GM10266 (cell line): ENCODE data around the gene DYRK1A.

ENCODE experiments used
- DNase-seq: peaks from one replicate; pipeline ENCODE4 v3.0.0; 2012; ENCODE audit errors: extremely low spot score
- TF ChIP-seq, protein P1 (sequence below): IDR thresholded peaks from 2 replicates; pipeline ENCODE4 v1.5.1; 2012; ENCODE audit warnings: mild to moderate bottlenecking, low read depth; ENCODE audit not compliant: control insufficient read depth, insufficient read depth; ENCODE audit errors: missing control alignments

The DYRK1A gene

DNA sequence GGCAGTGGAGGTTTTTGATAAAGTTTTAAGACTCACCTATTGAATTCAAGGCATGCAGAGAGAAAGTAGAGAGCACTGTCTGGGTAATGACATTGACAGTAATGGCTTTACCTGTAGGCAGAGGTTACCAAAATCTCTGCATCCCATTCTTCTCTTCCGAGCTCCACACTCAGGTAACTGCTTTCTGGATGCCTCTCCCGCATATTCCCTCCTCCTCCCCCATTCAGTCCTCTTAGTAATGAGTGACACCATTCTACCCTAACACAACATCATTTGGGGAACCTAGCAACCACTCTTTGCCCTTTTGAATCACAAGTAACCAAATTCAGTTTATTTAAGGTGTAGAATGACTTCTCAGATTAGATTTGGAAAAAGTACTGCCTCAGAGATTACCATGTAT is 56.5 kb downstream of the DYRK1A start:
- TF ChIP-seq, protein P1, sequence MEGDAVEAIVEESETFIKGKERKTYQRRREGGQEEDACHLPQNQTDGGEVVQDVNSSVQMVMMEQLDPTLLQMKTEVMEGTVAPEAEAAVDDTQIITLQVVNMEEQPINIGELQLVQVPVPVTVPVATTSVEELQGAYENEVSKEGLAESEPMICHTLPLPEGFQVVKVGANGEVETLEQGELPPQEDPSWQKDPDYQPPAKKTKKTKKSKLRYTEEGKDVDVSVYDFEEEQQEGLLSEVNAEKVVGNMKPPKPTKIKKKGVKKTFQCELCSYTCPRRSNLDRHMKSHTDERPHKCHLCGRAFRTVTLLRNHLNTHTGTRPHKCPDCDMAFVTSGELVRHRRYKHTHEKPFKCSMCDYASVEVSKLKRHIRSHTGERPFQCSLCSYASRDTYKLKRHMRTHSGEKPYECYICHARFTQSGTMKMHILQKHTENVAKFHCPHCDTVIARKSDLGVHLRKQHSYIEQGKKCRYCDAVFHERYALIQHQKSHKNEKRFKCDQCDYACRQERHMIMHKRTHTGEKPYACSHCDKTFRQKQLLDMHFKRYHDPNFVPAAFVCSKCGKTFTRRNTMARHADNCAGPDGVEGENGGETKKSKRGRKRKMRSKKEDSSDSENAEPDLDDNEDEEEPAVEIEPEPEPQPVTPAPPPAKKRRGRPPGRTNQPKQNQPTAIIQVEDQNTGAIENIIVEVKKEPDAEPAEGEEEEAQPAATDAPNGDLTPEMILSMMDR, result no peak
- DNase-seq, result no peak

DNA sequence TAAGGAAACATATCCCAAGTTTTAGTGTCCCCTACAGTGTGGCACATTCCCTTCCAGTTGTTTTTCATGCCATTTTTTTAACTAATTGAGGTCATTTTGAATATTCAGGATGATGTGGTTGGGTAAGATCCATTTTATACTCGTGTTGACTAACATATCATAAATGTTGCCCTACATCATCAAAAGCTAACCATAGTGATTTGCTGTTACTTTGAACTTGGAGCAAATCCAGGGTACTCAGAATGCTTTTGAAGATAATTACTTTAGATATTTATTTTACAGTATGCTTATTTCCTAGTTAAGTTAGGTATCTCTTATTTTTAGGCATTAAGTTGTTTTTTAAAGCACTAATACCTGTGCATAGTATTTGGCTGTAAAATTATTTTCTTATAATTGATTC is 57.8 kb downstream of the DYRK1A start:
- TF ChIP-seq, protein P1, result no peak
- no peak for DNase-seq

DNA sequence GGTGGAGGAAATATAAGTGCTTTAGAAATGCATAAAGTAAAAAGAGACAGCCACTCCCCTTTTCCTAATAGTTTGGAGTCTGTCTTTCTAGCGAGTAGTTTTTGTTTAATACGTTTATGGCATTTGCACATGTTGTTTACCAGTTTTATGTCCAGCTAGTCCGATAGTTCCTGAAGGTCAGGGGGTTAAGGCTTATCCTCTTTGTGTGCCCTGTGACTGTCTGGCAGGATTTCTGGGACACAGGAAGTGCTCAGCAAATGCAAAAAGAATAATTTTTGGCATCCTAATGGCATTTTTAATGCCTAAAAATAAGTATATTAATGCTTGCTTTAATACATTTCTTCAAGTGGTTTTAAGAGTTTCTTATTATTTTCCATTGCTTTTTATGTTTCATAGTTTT is 58.4 kb downstream of the DYRK1A start:
- TF ChIP-seq, protein P1, result no peak
- DNase-seq, result no peak

DNA sequence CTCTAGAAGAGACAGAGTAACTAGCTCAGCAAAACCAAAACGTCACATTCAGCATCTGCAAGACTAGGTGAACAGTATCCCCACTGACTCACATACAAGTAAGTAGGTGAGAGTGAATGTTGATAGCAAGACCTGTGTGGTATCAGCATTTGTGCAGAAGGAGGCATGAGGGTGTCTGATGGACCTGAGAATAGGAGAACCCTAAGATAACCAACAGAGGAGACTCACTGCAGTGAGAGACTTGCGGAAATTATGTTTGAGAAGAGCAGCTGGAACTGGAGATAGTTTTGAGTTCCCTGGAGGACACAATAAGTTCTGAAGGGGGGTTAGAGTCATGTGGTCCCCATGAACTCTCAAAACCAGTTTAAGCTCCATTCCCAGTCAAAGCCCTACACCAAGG is 59.1 kb downstream of the DYRK1A start:
- DNase-seq, result no peak
- TF ChIP-seq, protein P1, result no peak

DNA sequence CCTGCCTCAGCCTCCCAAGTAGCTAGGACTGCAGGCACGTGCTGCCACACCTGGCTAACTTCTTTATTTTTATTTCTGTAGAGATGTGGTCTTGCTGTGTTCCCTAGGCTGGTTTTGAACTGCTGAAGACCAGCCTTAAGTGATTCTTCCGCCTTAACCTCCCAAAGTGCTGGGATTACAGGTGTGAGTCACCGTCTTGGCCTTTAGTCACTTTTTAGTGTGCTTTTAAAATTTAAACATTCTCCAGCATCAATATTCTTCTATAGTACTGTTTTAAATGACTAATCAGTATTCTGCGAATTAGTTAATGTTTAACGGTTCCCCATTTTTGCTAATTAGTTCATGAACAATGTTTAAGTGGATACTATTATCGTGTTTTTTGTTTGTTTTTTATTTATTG is 60.6 kb downstream of the DYRK1A start:
- TF ChIP-seq, protein P1, result no peak
- no peak for DNase-seq

DNA sequence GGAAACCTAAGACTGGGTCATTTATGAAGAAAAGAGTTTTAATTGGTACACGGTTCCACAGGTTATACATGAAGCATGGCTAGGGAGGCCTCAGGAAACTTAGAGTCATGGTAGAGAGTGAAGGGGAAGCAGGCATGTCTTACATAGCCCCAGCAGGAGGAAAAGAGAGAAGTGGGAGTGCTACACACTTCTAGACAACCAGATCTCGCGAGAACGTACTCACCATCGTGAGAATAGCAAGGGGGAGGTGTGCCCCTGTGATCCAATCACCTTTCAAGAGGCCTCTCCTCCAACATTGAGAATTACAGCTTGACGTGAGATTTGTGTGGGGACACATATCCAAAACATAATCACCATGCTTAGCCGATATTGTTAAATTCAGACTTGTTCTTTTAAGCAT is 62.8 kb downstream of the DYRK1A start:
- no peak for DNase-seq
- TF ChIP-seq, protein P1, result no peak

DNA sequence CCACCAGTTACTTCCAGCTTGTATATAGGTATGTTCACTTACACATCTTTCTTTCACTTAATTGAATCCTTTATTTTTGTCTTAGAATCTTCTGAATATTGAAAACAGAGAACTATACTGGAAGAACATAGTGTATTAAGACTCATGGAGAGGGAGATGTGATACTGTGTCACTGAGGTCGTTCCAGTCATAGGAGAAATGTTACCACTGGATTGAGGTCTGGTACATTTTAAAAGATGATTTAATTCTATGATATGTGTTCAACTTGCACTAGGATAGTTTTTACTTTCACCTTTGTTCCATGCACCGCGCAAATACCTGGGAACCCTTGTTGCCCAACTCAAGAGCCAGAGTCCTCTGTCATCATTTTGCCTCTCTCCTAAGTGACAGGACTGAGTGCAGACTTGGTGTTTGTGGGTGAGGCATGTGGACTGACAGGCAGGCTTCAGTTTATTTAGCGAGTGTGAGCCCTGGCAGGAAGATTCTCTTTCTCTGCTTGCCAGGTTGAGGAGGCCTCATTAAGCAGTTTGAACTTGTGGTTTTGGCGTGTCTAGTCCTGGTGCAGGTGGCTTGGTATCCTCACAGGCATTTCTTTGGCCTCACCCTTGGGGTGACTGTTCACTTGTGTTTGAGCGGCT is 63.7 kb downstream of the DYRK1A start:
- no peak for DNase-seq
- TF ChIP-seq, protein P1, result no peak
